GM19193 (cell line): Measurements from ENCODE around the gene CCP110.

Experiments
- POLR2A ChIP-seq: IDR thresholded peaks from 4 replicates; pipeline ENCODE4 v1.6.1; 2011; ENCODE audit not compliant: insufficient read depth, insufficient read length; ENCODE audit errors: extremely low read depth

The CCP110 gene

GRCh38 chr16:19521471-19522396, 2.0 kb upstream of the CCP110 start, which contains the start of gene GDE1:
Gene GDE1, minus strand, starts transcription at chr16:19522098. Its CDS starts 134 bp downstream, at chr16:19521964.
- TF ChIP-seq POLR2A = peak; percentile 90

- no peak for TF ChIP-seq POLR2A
These were observed 1.4 kb upstream of the CCP110 start for GRCh38 chr16:19522397-19522732.

- no peak for TF ChIP-seq POLR2A
These were observed 982 bp upstream of the CCP110 start for GRCh38 chr16:19522760-19523159.

- no peak for TF ChIP-seq POLR2A
These were observed 571 bp upstream of the CCP110 start for GRCh38 chr16:19523184-19523558.

GRCh38 chr16:19524356-19524615, 544 bp downstream of the CCP110 start:
- no peak for TF ChIP-seq POLR2A

- TF ChIP-seq POLR2A = no peak
These were observed 1.1 kb downstream of the CCP110 start for GRCh38 chr16:19524616-19525384.

GRCh38 chr16:19525385-19525723, 1.6 kb downstream of the CCP110 start:
- no peak for TF ChIP-seq POLR2A

- TF ChIP-seq POLR2A = no peak
These were observed 3.4 kb downstream of the CCP110 start for GRCh38 chr16:19527161-19527560.

- TF ChIP-seq POLR2A = no peak
These were observed 4.9 kb downstream of the CCP110 start for GRCh38 chr16:19528666-19529065.

GRCh38 chr16:19532601-19533000, 8.9 kb downstream of the CCP110 start:
- TF ChIP-seq POLR2A = no peak

GRCh38 chr16:19540241-19540970, 16.7 kb downstream of the CCP110 start:
- TF ChIP-seq POLR2A = no peak

- no peak for TF ChIP-seq POLR2A
These were observed 18.5 kb downstream of the CCP110 start for GRCh38 chr16:19542138-19542821.

- no peak for TF ChIP-seq POLR2A
These were observed 24.4 kb downstream of the CCP110 start for GRCh38 chr16:19548144-19548543.

GRCh38 chr16:19549673-19550072, 25.9 kb downstream of the CCP110 start:
- no peak for TF ChIP-seq POLR2A
